DMS79 (cell line): ENCODE measurements around the gene ULK4.
"Not testable (repeated sequence)": the region's sequence is repeated elsewhere in the genome, so short reads cannot be mapped to it uniquely, and the experiment has no call there.

Experiments
- DNase-seq: peaks from one replicate; lab custom pipeline; 2025; lab: John Stamatoyannopoulos, UW

The ULK4 gene

DNA sequence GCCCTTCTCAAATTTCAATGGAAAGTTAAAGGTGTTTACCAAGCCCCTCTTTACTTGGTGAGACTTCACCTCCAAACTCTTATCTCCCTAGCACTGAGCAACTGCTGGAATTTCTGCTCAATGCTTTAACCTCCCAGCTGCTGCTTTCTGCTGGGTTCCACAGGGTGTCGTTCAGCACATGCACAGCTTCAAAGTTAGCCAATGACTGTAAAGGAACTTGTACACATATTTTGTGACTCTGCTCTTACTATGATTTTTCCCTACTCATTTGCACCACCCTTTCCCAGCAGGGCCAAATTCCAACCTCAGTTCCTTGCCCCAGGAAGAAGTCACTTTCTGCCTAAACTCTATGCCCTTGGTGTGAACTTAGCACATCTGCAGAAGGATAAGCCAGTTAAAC, 89.7 kb downstream of the ULK4 start:
- DNase-seq, result no peak

DNA sequence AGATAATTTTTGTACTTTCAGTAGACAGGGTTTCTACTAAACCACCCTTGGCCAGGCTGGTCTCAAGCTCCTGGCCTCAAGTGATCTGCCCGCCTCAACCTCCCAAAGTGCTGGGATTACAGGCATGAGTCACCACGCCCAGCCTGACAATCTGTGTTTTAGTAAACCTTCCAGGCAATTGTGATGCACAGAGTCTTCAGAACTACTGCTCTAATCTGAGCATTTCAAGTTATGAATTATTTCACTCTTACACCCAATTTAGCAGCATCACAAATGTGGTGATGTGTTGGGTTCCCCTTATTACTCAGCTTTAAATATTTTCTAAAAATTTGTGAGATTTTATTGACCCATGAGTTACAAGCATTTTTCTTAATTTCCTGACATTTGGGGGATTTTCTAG, 94.4 kb downstream of the ULK4 start:
- DNase-seq, result no peak

DNA sequence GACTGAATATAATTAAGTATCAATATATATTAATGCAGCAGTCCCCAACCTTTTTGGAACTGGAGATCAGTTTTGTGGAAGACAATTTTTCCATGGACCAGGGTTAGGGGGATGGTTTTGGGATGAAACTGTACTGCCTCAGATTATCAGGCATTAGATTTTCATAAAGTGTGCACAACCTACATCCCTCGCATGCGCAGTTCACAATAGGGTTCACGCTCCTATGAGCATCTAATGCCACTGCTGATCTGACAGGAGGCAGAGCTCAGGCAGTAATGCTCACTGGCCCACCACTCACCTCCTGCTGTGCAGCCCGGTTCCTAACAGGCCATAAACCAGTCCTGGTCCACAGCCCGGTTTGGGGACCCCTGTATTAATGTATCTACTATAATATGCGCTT, 95.6 kb downstream of the ULK4 start:
- no peak for DNase-seq

DNA sequence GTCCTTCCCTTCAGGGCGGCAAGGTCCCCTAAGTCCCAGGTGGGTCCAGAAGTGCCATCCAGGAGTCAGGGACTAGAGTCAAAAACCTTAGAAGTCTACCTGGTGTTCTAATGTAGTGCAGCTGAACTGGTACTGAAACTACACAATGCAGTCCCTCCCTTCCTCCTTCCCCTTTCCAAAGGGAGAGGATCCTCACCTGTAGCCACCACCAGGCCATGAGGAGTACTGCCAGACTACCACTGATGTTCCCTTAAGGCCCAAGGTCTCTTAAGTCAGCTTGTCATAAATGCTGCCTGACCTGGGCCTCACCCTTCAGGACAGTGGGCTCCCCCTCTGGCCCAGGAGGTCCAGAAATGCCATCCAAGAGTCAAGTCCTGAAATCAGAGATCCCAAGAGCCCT, 98.9 kb downstream of the ULK4 start:
- DNase-seq, result no peak

DNA sequence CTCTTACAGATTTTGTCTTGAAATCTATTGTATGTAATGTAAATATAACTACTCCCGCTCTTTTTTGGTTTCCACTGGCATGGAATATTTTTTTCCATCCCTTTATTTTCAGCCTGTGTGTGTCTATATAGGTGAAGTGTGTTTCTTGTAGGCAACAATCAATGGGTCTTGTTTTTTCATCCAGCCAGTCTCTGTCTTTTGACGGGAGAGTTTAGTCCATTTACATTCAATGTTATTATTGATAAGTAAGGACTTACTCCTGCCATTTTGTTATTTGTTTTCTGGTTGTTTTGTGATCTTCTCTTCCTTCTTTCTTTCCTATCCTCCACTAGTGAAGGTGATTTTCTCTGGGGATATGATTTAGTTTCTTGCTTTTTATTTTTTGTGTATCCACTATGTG, 101.4 kb downstream of the ULK4 start:
- not testable (repeated sequence) for DNase-seq

DNA sequence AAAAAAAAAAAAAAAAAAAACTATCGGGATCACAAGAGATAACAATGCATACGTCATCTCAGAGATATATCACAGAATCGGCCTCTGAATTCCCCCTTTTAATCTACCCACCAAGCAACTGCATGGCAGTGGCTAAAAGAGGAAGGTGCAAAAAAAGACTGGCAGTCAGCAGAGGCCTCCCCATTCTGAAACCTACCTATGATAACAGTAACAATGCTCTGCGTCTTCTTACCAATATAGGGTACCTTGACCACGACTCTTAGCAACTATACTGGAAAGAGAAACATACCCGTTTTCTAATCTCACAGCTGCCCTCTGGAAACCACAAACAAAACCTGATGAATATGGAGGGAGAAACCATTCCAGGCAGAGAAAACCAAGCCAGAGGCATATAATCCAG, 106.9 kb downstream of the ULK4 start:
- no peak for DNase-seq

DNA sequence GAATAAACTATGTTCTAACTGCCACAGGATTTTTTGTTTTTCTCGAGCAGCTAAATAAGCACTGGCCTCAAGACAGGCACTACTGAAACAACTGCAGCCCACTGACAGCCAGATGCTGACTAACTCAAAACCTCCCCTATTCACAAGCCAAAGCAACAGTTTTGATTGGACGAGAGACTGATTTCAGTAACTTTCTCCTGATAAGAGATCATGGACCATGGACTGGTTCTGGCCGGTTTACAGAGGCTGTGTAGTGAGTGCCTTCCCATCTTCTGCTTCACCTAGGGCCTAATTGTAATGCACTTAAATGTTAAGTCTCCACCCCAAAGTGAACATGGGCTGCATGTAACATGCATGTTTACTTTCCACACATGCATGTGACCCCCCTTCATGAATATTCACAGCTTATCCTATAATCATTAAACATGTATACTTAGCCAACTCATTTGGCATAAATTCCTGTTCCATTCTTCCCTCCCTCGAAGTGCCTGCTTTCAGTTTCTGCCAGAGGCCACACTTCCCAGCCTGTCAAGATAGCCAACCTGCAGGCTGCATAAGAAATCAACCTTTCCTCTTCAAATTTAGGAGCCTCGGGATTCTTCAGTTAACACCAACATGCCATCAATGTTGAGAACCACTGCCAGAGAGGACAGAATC, 108.2 kb downstream of the ULK4 start:
- DNase-seq, result no peak

DNA sequence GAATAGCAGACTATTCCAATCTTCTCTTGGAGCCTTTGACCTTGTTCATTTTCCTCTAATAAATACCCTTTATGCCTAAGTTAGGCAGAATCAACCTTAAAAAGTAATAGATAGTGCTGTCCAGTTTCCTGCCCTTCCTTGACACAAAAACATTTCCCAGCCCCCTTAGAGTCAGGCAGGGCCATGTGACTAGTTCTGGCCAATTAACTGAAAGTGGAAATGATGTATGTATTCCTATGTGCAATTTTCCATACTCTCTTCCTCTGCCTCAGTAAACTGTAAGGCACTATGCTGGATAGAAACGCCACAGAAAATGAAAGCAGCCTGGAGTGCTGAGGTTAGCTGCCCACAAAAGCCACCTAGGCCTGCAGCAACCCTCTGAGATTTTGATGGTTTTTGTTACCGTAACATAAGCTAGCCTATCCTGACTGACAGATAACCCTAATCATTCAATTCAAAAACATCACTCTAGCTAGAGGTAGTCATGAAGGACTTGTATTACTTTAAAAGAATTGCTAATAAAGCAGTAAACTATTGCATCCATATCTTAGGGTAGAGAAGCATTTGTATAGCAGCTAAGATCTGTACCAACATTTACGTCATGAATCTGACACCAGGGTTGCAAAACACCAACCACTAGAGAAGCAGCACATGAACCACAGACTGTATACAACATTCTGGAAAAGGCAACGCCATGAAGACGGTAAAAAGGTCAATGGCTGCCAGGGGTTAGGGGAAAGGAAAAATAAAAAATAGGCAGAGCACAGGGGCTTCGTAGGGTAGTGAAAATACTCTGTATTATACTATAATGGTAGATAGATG, 112.9 kb downstream of the ULK4 start:
- no peak for DNase-seq

DNA sequence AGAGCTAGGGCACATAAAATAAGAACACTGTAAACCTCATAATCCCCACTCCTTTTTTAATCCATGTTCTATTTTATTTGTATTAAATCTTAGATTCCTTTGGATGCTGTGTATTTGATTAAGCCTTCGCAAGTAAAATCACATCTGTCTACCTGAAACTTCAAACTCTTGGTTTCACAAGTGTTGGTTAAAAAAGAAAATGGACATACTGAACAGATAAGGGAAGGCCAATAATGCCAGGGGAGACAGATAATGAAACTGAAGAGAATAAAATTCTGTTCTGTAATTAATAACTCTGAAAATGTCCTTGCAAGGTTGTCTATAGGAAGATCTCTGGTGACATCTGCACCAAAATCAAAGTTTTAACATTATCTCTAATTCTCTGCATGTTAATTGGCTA, 114.2 kb downstream of the ULK4 start:
- no peak for DNase-seq

DNA sequence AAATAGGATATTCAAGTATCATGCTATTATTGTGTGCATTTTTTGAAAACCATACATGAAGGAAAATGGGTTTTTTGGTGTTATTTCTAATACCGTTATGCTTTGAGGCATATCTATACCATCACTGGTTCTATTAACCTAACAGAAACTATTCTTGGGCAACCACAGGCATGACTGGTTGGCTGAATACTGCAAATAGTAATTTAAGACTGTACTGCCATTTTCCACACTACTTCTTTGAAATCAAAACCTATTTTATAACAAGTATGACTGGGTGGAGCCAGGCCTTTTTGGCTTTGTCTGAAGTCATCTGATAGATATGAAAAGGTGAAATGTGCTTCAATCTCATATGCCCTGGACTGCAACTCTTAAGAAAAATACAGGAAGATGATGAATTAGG, 115.1 kb downstream of the ULK4 start:
- DNase-seq, result no peak

DNA sequence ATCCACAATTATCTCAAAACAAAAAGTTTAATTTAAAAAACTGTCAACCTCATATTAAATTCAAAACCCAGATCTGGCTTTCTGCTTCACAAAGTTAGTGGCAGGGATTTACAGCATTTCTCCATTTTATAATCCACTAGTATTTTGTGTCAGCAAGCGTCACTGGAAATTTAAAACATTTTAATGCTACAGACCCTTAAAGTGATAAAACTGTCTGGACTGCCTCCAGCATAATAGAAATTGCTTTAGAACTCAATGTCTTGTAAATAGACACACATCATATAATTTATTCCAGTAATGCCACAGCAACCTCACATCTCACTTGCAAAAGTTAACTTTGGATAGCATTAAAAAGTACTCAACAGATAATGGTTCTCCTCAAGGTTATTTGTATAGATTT, 116.1 kb downstream of the ULK4 start:
- no peak for DNase-seq

DNA sequence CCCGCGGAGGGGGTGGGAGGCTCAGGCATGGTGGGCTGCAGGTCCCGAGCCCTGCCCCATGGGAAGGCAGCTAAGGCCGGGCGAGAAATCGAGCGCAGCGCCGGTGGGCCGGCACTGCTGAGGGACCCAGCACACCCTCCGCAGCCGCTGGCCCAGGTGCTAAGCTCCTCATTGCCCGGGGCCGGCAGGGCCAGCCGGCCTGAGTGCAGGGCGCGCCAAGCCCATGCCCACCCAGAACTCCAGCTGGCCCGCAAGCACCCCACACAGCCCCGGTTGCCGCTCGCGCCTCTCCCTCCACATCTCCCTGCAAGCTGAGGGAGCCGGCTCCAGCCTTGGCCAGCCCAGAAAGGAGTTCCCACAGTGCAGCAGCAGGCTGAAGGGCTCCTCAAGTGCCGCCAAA, 117.6 kb downstream of the ULK4 start:
- not testable (repeated sequence) for DNase-seq

DNA sequence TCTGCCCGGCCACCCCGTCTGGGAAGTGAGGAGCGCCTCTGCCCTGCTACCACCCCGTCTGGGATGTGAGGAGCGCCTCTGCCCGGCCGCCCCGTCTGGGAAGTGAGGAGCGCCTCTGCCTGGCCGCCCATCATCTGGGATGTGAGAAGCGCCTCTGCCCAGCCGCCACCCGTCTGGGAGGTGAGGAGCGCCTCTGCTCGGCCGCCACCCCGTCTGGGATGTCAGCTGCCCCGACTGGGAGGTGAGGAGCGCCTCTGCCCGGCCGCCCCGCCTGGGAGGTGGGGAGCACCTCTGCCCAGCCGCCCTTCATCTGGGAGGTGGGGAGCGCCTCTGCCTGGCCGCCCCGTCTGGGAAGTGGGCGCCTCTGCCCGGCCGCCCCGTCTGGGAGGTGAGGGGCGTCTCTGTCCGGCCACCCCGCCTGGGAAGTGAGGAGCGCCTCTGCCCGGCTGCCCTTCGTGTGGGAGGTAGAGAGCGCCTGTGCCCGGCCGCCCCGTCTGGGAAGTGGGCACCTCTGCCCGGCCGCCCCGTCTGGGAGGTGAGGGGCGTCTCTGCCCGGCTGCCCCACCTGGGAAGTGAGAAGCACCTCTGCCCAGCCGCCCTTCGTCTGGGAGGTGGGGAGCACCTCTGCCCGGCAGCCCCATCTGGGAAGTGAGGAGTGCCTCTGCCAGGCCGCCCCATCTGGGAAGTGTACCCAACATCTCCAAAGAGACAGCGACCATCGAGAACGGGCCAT, 120.8 kb downstream of the ULK4 start:
- DNase-seq, result not testable (repeated sequence)

DNA sequence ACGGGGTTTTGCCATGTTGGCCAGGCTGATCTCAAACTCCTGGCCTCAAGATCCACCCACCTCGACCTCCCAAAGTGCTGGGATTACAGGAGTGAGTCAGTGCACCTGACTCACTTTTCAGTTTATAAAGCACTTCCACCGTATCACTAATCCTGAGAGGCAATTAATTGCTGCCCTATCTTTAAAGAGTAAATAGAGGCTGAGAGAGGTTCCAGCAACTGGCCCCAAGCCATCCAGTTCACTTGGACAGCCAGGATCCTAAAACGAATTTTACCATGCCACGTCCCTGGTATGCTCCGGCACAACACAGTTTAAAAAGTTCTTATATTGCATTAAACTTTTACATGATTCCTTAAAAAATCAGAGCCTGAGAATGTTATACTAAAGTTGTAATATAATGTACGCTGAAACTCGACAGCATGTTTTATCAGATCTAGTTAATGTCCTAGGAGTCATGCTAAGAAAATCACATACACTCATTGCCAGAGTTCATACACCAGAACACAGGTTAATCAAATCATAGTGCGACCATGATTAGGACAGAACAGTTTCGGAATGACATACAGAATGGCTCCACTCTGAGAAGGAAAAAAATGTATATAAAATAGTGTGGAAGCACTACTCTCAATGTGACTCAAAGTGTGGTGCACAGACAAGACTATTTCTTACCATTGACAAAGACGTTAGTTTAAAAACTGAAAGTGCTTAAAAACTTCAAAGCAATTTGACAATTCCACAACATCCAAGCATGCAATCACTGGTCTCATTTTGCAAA, 125.4 kb downstream of the ULK4 start:
- no peak for DNase-seq

DNA sequence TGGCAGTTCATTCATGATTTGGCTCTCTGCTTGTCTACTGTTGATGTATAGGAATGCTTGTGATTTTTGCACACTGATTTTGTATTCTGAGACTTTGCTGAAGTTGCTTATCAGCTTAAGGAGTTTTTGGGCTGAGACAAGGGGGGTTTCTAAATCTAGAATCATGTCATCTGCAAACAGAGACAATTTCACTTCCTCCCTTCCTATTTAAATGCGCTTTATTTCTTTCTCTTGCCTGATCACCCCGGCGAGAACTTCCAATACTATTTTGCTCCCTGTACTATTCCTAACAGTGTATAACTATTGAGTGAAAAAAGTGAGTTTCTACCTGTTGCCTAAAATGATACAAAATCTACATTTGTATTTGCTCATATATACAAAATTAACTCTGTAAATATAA, 128.3 kb downstream of the ULK4 start:
- no peak for DNase-seq

DNA sequence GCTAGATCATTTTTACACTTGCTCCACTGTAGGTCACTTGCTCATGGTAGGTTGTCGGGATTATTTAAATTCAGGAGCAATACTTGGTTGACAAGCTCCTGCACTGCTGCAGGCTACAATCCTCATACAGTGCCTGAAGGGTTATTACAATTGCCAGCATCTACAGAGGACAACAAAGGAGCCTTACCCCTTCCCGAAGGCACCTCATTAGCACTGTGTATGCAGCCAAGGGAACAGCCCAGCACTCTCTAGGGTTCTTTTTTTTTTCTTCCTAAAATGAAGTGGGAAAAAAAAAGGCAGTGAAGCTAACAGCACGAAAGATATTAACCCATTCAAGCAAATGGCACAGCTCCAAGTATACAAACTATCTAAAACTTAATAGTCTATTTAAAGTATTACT, 142.7 kb downstream of the ULK4 start:
- no peak for DNase-seq

DNA sequence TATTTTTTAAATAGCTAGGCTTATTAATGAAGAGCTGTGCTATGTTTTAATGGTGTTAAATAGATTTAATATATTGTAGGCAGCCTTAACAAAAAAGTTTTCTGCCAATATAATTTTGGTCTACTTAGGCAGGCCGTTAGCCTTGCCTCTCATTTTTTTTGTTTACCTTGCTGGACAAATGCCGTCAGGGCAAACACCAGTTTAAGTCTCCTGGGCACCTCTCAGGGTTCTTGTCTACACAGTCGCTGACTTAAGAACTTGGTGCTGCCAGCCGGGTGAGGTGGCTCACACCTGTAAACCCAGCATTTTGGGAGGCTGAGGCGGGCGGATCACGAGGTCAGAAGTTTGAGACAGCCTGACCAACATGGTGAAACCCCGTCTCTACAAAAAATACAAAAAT, 153.3 kb downstream of the ULK4 start:
- no peak for DNase-seq

DNA sequence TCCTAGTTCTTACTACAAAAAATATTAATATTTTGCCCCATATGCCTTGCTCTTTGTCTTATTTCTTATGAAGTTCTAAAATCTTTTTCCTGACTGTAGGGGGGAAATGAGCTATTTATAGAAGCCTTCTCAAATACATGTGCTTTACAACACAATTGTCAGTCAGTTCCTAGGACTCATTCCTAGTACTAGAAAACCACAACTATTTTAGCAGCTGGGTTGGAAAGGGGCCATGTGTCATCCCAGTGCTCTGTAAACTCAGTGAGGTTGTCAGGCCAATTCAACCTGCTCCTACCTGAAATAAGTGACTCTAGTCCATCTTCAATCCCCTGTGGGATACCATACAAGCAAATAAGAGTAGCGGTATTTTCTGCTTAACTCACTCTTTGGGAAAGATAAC, 153.8 kb downstream of the ULK4 start:
- DNase-seq, result no peak

DNA sequence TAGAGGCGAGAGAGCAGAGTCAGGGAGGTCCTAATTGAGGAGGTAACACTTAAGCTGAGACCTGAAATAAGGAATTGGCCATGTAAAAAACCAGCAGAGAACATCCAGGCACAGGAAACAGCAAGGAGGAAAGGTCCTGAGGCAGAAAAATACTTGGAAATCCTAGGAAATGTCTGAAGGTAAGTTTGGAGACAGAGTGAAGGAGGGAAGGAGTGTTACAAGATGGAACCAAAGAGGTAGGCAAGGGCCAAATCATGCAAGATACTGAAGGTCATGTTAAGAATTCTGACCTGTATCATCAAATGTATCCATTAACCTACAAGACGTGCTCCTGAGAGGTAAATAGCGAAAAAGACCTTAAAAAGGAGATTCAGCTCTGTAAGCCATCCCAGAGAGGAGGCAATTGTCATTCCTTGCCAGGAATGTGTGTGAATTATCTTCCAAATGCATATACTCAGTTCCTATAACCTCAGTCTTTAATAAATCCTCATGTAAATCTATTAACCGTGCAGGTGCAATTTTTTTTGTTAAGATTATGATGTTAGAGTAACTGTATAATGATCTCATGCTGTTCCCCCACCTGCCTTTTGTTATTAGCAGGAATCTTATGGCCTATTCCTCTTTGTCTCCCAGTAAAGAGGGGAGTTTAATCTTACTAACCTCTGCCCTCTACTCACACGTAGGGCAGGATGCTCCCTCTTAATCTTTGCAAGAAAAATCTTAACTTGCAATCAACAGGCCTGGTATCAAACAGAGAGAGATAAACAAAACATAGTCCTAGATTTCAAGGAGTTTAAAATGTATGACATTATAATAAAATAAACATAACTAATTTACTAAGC, 166.9 kb downstream of the ULK4 start:
- DNase-seq, result no peak

DNA sequence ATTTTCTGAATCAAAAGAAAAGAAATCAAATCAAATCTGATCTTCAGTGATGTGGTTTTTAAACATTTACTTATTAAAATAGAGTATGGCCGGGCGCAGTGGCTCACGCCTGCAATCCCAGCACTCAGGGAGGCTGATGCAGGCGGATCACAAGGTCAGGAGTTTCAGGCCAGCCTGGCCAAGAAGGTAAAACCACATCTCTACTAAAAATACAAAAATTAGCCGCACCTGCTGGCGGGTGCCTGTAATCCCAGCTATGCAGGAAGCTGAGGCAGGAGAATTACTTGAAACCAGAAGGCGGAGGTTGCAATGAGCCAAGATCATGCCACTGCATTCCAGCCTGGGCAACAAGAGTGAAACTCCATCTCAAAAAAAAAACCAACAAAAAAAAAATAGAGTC, 169.1 kb downstream of the ULK4 start:
- DNase-seq, result no peak

DNA sequence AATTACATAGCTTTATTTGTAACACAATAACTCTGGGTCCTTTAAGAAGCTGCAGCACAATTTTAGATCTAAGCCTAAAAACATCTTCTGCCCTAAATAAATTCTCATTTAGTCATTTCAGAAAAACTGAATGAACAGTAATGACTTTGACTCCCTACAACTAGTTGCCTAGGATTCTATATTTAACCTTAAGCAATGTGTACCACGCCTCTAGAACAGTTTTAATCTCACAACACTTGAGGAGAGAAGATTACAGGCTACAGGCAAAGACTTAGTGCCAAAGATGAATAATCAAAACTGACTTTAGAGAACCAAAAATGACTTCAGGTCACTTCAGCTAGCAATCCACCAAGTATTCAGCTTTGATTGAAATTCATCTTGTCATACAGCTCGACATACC, 192.8 kb downstream of the ULK4 start:
- no peak for DNase-seq
